Astrocyte of the hippocampus (primary cell): Measurements from ENCODE around the gene PACRGL.

ENCODE experiments used
- DNase-seq: peaks from one replicate; pipeline ENCODE4 v3.0.0; 2011; ENCODE audit warnings: low read depth, low spot score

Gene PACRGL

DNA sequence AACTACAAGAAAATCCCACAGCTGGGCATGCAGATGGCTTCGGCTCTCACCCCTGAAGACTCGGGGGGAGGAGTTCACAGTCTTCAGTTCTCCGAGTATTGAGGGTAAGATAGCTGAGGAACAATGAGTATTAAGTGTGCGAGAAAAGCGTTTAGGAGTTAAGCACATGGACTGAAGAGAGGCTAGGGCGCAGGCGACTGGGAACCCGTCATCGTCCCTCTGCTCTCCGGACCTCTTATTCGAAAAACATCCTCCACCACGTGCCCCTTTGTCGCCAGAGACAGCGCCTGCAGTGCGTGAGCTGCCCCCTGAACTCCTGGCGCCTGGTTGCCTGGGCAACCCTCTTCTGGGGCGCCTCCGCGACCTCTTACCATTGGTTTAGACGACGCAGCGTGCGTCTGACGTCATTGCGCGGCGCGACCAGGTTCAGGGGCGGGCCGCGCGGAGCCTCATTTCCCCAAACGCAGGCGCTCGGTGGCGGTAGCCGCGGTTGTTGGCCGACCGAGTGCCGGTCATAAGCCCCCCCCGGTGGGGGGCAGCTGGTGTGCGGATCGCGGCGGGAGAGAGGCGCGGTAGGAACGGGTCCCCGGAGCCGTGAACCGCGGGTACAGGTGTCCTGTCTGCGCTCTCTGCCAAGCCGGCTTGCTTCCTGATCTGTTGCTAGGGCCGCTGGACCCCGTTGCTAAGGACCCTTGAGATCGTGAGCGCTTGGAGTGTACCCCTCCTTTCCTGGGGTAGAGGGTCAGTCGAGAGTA is at the start of gene PACRGL:
Gene PACRGL (plus strand): TSS at position 452 of the 755 bp plus-strand sequence. CDS start 4,024 bp downstream, outside the sequence.
- DNase-seq = peak; percentile 97

DNA sequence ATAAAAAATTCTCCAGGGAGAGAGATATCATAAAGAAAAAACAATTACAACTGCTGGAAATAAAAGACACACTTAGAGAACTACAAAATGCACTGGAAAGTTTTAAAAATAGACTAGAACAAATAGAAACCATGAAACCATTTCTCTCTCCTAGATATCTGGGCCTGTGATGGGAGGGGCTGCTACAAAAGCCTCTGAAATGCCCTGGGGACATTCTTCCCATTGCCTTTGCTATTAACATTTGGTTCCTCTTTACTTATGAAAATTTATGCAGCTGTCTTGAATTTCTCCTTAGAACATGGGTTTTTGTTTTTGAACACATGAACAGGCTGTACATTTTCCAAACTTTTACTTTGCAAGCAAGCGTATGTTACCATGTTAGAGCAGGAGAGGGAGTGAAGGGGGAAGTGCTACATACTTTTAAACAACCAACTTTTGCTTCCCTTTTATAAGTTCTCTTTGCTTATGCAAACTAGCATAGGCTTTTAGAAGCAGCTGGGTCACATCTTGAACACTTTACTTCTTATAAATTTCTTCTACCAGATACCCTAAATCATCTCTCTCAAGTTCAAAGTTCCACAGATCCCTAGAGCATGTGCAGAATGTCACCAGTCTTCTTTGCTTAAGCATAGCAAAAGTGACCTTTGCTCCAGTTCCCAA is 47.9 kb upstream of the PACRGL start:
- no peak for DNase-seq

DNA sequence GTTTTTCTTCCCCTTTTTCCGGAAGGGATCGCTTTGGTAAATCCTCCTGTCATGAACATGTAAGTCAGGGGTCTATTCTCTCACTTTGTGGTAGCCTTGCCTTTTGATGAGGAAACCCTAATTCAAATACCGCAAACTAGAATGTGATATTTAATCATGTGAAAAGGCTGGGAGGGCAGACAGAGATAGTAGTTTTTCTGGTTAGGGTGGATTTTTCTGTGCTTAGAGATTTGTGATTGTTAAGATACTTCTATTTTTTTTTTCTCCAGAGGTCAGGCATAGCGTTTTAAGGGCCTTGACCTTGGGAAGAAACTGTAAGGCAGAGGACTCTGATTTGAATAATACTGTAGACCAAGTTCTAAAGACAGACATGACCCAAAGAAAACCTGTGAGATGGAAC is 41.8 kb upstream of the PACRGL start:
- no peak for DNase-seq

DNA sequence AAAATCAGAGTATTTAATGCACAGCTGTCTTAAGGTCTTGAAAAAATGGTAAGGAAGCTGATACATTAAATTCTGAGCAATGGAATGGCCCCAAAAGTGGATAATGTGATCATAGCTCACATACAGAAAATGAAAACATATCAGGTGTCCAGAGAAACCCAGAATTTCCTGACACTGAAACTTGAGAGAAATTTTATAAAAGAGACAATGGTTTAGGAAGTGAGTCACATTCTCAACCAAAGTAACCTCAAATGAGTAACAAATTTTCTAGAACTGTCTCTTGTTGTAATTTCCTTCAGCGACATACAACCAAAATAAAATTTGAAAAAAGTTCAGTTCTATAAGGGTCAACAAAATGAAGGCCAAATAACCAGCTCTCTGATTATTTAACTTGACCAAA is 37.4 kb upstream of the PACRGL start:
- peak; percentile 6 for DNase-seq

DNA sequence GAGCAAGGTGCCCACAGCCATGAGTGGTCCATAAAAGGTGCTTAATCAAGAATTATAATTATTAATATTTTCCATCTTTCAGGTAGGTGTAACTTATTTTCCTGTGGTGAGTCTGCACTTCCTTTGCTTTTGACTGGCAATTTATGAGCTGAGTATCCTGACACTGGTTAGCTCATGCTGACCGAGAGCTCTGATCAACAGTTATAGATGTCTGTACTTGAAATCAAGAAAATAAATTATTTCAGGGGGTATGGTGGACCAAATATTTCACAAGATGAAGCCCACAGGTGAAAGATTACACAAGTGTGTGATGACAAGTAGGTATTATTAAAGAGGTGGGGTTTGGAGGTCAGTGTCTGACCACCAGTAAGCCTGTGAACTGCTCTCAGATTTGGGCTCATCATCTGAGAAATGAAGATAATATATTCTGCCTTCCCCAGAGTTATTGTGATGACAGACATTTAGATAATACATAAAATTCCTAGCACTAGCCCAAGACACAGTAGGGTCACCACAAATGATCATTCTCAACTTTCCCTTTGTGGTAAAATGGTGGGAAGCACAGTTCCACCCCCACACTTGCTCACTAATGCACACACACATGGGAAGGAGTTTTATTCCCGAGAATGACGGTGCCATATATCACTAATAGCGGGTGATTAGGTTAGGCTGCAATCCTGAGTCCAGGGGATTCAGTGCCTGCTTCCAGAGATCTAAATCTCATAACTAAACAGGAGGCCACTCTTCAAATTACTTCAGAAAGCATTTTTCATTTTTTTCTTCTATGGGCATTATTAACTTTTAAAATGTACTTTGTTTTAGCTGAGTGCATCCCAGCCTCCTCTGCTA is 34.0 kb upstream of the PACRGL start:
- DNase-seq = no peak

DNA sequence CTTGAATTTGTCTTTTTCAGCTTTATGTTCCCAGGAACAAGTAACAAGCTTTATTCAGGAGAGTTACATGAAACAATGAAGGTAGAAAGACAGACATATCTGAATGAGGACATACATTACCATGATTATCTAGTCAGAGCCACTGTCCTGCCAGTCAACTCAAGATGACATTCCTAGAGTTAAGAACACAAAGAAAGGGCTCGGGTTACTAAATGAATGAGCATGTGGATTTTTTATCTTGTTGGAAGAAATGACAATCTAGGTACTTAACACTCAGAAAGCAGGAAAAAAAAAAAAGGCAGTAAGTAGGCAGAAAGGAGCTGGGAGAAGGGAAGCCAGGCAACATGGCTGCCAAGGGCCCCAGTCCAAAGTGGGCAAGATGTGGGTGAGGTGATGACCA is 28.0 kb upstream of the PACRGL start:
- no peak for DNase-seq

DNA sequence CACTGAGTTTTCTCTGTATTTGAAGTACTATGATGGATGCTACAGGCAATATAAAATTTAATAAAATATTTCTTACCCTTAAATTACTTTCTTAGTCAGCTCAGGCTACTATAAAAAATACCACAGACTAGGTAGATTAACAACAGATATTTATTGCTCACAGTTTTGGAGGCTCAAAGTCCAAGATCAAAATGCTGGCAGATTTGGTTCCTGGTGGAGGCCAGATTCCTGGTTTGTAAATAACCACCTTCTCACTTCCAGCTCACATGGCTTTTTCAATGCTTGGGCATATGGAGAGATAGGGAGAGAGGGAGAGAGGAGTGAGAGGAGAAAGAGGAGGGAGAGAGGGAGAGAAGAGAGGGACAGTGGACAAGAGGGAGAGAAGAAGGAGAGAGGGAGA is 24.5 kb upstream of the PACRGL start:
- DNase-seq = no peak

DNA sequence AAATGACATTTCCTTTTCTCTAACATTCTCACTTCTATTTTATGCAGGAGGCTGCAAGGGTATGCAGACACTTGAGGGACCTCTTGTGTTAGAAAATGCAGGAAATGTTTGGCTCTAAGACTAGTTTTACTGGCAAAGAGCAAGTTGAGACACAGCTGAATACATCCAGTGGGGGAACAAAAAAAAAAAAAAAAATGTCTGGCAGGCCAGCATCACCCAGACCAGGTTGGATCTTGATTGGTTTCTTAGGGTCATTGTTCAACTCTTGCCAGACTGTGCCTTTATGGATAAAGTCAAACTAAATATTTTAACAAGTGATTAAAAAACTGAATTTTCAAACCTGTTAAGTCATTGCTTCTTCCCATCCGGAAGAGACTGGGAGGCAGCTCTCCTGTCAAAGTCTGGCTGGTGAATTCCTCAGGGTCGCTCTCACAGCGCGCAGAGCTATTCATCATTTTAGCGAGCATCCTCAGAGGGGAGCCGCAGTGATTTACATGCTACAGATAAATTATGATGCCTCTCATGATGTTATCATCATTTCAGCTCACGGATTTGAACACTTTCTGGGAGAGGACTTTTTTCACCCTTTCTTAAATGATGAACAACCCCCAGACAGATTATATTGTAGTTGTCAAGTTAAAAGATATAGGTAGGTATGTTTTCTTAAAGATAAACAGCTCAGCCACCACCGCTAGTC is 23.6 kb upstream of the PACRGL start:
- DNase-seq = no peak

DNA sequence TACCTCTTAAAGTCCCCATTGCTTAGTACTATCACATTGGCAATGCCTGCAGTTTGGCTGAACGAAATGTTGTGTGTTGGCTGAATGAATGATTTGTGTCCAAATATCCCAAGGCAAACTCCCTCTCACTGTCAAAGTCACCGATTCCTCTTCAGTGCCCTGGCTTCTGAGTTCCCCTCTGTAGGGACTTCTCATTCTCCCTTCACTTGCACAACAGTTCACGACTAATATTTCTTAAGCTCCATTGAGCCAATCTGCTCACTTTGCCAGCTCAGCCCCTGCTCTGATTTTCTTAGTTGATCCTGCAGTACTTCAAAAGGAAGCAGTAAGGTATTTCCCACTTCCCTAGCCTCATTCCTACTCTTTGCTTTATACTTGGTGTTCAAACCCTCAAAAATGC is 21.9 kb upstream of the PACRGL start:
- no peak for DNase-seq

DNA sequence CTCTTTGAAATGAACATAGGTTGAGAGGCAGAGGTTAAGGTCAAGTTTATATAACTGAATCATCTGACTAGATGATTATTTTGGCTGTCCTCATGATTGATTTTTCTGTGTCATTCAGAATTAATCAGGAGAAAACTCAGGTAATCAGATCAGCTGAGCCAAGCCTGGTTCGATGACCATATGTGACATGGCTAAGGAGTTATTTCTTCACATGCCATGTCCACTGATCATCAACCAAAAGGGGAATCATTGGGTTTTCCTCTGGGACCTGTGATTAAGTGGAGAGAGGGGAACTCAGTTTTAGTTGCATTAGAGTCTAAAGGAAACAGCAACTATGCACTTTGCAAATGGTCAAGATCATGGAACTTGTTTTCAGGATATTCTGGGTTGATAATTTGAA is 20.3 kb upstream of the PACRGL start:
- no peak for DNase-seq

DNA sequence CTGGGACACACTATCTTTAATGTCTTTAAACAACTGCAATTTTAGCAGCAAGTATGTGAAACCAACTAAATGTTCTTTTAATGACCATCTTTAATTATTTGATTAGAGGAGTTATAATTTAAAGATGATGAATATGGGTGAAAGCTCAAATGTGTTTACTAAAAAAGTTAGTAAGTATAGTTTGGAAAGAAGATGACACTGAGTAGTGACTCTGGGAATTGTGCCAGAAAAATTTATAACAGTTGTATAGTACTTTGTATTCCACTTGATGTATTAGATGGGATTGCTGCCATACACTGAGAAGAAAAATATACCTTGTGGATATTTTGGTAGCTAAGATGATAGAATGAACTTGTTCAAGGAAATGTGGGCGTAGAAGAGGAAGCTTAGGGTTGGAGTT is 19.5 kb upstream of the PACRGL start:
- no peak for DNase-seq

DNA sequence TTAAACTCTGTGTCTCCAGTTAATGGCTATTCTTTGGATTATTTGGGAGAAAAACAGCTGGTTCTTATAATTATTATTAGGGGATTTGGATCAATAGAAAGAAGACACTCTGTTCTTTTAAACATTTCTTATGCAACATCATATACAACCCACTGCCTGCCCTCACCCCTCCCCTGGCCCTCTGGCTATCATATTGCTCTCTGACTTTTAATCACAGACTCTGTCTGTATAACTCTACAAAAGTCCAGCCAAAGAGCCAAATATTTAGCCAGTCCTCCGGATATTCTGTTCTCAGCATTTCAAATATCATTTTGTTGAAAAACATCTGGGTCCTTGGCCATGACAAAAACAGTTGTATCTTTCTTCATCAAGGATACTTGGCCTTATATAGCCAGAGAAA is 19.0 kb upstream of the PACRGL start:
- DNase-seq = no peak

DNA sequence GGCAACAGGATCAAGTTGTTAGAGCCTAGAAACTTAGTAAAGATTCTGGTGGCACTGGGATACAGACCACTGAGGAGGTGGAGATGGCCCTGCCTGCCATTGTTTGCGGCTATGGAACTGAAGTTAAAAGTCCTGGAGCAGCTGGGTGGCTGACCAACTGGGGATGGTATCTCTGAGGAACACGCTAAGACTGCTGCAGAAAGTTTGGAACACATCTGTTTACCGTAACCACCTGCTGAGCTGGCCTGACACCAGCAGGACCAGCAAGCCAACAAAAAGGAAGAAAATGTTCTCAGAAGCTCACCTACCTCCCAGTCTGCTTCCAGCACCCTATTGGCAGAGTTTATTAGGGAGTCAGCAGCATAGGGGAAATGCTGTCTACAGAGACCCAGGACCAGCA is 17.4 kb upstream of the PACRGL start:
- no peak for DNase-seq

DNA sequence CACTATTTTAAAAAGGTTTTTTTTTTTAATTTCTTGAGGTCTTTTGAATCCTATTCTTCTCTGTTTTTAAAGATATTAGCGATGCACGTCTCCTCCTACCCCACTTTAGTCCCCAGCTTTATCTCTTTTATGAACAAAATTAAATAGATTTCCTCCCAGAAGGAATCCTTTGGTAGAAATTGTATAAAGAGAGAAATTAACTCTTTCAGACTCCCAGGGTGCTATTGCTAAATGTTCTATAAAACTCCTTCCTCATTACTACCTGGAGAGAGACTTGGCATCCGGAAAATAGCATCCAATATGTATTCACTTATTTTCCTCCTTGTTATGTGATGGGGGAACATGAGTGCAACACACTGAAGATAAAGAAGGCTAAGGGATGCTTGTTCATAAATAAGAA is 16.5 kb upstream of the PACRGL start:
- no peak for DNase-seq

DNA sequence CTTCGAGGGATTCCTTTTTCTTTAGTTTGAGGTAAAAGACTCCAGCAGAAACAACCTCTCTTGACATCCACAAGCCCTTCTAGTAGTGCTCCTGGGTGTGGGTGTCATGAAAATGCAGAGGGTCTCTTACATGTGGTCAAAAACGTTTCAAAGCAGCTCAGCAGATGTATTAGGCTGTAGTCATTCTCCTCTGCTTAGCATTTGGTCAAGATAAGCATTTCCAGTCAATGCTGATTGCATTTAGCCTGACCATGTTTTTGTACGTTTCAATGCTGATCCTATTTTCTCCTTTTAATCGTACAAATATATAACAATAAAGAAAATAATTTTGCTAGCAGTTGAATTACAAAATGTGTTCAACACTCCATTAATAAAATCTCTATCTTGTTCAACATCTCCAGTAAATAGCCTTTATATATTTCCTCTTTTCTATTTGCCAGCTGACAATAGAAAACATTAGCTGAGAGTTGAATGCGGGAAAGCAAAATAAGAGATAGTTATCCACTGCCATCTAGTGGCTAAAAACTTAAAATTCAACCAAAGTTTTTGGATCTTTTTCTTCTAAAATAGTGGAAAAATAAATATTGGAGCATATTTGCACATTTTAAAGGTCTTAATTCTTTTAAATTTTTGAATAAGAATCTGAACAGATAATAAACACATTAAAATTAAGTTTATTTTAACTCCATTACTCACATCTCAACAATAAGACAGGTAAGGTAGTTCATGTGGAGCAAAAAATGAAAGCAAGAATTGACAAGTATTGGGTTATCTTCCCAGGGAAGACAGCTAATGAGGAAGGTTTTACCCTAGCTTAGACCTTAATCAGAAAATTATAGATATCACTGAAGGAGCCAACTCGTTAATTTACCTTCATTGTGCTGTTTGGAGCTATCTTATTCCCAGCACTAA is 15.2 kb upstream of the PACRGL start:
- peak; percentile 41 for DNase-seq

DNA sequence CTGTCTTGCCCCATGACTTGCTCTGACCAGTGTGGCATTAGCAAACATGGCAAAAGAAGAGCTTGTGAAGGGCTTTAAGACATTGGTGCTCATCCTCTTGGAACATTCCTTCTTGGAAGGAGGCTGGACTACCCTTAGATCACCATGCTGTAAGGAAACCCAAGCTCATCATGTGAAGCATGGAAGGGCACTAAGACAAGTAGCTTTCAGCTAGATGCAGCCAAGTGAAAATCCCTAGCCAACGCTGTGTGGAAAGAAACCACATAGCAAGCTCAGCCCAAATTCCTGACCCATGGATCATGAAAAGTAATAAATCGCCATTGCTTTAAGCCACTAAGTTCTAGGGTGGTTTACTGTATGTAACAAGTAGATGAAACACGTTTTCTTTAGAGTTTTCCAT is 12.4 kb upstream of the PACRGL start:
- peak; percentile 77 for DNase-seq

DNA sequence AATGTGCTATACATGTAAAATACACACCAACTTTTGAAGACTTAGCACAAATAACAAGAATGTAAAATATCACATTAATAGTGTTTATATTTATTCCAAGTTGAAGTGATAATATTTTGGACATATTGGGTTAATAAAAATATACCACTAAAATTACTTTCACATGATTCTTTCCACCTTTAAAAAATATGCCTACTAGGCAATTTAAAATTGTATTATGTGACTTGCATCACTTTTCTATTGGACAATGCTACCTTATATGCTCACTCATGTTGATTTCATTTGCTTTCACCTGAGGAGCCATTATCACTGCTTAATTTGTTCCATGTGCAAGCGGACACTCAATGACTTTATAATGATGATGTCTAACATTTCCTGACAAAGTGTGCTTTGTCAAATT is 3.4 kb upstream of the PACRGL start:
- no peak for DNase-seq

DNA sequence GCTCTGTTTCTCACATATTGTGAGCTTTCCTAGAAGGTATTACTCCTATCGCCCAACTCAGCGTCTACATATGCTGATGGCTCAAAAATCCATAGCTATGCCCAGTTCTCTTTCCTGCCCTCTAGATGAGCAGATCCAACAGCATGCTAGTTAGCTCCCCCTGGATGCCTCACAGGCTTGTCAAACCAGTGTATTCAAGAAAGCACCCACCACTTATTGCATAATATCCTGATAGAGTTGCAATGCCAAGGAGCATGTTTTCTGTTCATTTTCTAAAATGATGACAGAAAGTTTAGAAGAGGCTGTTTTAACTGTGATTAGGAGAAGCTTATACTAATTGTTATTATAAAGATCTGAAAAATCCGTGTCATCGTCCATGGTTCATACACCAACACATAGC is 1.9 kb upstream of the PACRGL start:
- DNase-seq = no peak

DNA sequence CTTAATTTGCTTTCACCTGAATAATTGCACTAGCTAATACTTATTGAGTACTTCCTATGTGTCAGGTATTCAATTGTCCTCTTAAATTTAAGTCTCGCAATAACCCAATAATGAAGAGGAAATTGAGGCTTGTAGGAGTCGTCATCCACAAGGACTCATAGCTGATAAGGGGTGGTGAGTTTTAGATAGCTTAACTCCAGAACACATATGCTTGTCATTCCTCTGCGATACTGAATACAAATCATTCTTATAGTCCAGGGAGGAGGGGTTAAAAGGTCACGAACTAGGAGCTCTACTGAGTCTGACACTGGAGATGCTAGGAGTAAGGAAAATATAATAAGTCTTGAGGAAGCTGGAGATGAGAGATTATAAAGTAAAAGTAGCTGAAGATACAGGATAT is 1.4 kb upstream of the PACRGL start:
- DNase-seq = no peak

DNA sequence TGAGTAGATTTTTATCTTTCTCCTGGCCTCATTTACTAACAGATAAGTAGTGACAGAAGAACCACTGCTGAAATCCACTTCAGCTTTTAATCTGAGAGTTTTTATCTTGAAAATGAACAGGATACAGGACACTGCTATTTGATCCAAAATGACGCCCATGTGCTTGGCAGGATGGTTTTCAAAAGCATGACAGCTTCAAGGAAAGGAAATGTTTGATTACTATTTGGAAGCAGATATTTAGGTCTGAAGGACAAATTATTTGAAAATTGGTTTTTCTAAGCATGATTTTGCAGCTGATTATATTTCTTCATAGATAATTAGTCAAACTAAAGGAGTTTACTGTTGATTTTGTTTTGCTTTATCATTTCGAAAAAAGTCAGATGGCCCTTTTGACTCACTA is 11.1 kb downstream of the PACRGL start:
- DNase-seq = no peak

DNA sequence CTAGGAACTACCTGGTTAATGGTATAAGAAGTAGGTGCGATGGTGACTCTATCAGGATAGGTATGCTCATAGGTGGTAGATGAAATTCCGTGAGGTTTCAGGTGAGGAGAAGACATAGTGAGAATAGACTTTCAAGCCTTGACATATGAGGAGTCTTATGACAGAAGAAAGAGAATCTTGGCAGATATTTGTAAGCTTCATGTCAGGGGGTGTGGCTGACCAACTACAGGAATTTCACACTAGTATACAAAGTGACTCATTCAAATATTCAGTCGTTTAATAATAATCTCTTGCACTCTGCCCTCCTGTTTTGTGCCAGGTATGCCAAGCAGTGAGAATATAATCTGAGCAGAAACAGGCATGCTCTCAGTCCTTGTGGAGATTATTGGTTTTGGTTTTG is 22.8 kb downstream of the PACRGL start:
- peak; percentile 1 for DNase-seq
